SU-DHL-6 (cell line): ENCODE data around the gene TSKS.

ENCODE experiments used
- H2AFZ ChIP-seq: fragments of 200-600 bp; sonication (generic); 2 replicates; pipeline ENCODE4 v1.6.1; 2014; ENCODE audit warnings: low read depth, mild to moderate bottlenecking, moderate library complexity, mixed read lengths, antibody characterized with exemption, low read length; ENCODE audit not compliant: severe bottlenecking
- H3F3A ChIP-seq: fragments of 200-600 bp; shearing (Covaris generic); 2 replicates; pipeline ENCODE4 v1.6.0; 2016; ENCODE audit warnings: antibody characterized with exemption, mild to moderate bottlenecking; ENCODE audit not compliant: insufficient read depth
- H3K27ac ChIP-seq: fragments of 200-600 bp; sonication (generic); 2 replicates; pipeline ENCODE4 v1.5.1; 2016; ENCODE audit warnings: low read depth, mild to moderate bottlenecking, low read length, moderate library complexity, mixed read lengths
- H3K27me3 ChIP-seq: fragments of 200-600 bp; sonication (generic), shearing (Covaris generic); 2 replicates; pipeline ENCODE4 v1.6.0; 2014; ENCODE audit warnings: mild to moderate bottlenecking, low read length
- H3K36me3 ChIP-seq: fragments of 200-600 bp; sonication (generic); 2 replicates; pipeline ENCODE4 v1.6.1; 2014; ENCODE audit warnings: mild to moderate bottlenecking, low read length, mixed read lengths
- H3K4me2 ChIP-seq: fragments of 300-600, 200-600 bp; shearing (Covaris generic), sonication (generic); 2 replicates; pipeline ENCODE4 v1.6.0; 2014; ENCODE audit warnings: low read length, low read depth, mild to moderate bottlenecking; ENCODE audit not compliant: poor library complexity, severe bottlenecking
- H3K4me3 ChIP-seq: fragments of 200-600 bp; sonication (generic); 2 replicates; pipeline ENCODE4 v1.5.1; 2014; ENCODE audit warnings: antibody characterized with exemption, low read length, mild to moderate bottlenecking, mixed read lengths; ENCODE audit not compliant: insufficient read depth, poor library complexity, severe bottlenecking
- H3K79me2 ChIP-seq: fragments of 200-600 bp; sonication (generic); 2 replicates; pipeline ENCODE4 v1.6.1; 2014; ENCODE audit warnings: mild to moderate bottlenecking, low read length, moderate library complexity; ENCODE audit not compliant: insufficient read depth
- H3K9ac ChIP-seq: fragments of 200-600 bp; sonication (generic); 2 replicates; pipeline ENCODE4 v1.7.0; 2014; ENCODE audit warnings: mild to moderate bottlenecking, low read length
- H3K9me2 ChIP-seq: fragments of 200-600 bp; sonication (generic); replicated peaks from 2 replicates; pipeline ENCODE4 v1.6.1; 2014; ENCODE audit warnings: low read length; ENCODE audit not compliant: insufficient read depth
- H3K9me3 ChIP-seq: fragments of 200-600 bp; sonication (generic); 2 replicates; pipeline ENCODE4 v1.6.1; 2014; ENCODE audit warnings: low read length, mixed read lengths; ENCODE audit not compliant: insufficient read depth
- H4K20me1 ChIP-seq: fragments of 200-600 bp; sonication (generic); 2 replicates; pipeline ENCODE4 v1.6.1; 2014; ENCODE audit warnings: low read depth, mild to moderate bottlenecking, antibody characterized with exemption, low read length, moderate library complexity, mixed read lengths
- CTCF ChIP-seq: fragments of 200-600 bp; sonication (generic); IDR thresholded peaks from one replicate; pipeline ENCODE4 v1.5.1; 2017; ENCODE audit warnings: antibody characterized with exemption, mild to moderate bottlenecking, low read length, moderate library complexity; ENCODE audit not compliant: insufficient read depth, poor library complexity, severe bottlenecking
- EZH2phosphoT487 ChIP-seq: fragments of 200-600 bp; sonication (generic), shearing (Covaris generic); conservative IDR thresholded peaks from 2 replicates; pipeline ENCODE4 v1.6.1; 2018; ENCODE audit warnings: mild to moderate bottlenecking, antibody characterized with exemption, low read length, moderate library complexity, mixed read lengths

The TSKS gene

GRCh38 chr19:49755956-49756355, 7.2 kb downstream of the TSKS start:
- Histone ChIP-seq H3K4me2 (no peak overlapping the region), H3K9ac (no peak overlapping the region), H3K9me2 (no peaks in the 10 kb centered on the region), H3K4me3 (no peak overlapping the region), H4K20me1 (no peaks in the 10 kb centered on the region), H3K27ac (no peak overlapping the region), H3K9me3 (peaks cover 7% of the 10 kb centered on the region; the same call in 1 of the 2 replicates), H3F3A (no peaks in the 10 kb centered on the region), H3K79me2 (no peaks in the 10 kb centered on the region), H2AFZ (no peak overlapping the region), H3K27me3 (no peaks in the 10 kb centered on the region), H3K36me3 (no peaks in the 10 kb centered on the region)
- TF ChIP-seq CTCF (no peak), EZH2phosphoT487 (no peak)

GRCh38 chr19:49752701-49753100, 10.4 kb downstream of the TSKS start:
- Histone ChIP-seq H3K36me3 (no peaks in the 10 kb centered on the region), H3K9ac (no peak overlapping the region), H3K27me3 (no peaks in the 10 kb centered on the region), H3K9me3 (peaks cover 7% of the 10 kb centered on the region; the same call in 1 of the 2 replicates), H3K27ac (no peak overlapping the region), H3K4me3 (no peak overlapping the region), H3F3A (no peaks in the 10 kb centered on the region), H3K4me2 (no peak overlapping the region), H3K9me2 (no peaks in the 10 kb centered on the region), H4K20me1 (no peaks in the 10 kb centered on the region), H3K79me2 (no peaks in the 10 kb centered on the region), H2AFZ (no peak overlapping the region)
- TF ChIP-seq CTCF (no peak), EZH2phosphoT487 (no peak)

GRCh38 chr19:49749771-49750170, 13.3 kb downstream of the TSKS start:
- no peaks in the 10 kb centered on the region for H3K36me3 ChIP-seq
- no peaks in the 10 kb centered on the region for H3K27me3 ChIP-seq
- no peak overlapping the region for H3K27ac ChIP-seq
- H3F3A ChIP-seq, result no peaks in the 10 kb centered on the region
- H3K4me3 ChIP-seq, result no peak overlapping the region
- no peak overlapping the region for H3K9ac ChIP-seq
- TF ChIP-seq EZH2phosphoT487 (no peak), CTCF (no peak)
- H3K9me2 ChIP-seq, result no peaks in the 10 kb centered on the region
- peaks cover 7% of the 10 kb centered on the region; the same call in 1 of the 2 replicates for H3K9me3 ChIP-seq
- H3K79me2 ChIP-seq, result no peaks in the 10 kb centered on the region
- no peak overlapping the region for H2AFZ ChIP-seq
- H3K4me2 ChIP-seq, result no peak overlapping the region
- H4K20me1 ChIP-seq, result no peaks in the 10 kb centered on the region
